Measurements from ENCODE around the gene LASP1NB.

DNA sequence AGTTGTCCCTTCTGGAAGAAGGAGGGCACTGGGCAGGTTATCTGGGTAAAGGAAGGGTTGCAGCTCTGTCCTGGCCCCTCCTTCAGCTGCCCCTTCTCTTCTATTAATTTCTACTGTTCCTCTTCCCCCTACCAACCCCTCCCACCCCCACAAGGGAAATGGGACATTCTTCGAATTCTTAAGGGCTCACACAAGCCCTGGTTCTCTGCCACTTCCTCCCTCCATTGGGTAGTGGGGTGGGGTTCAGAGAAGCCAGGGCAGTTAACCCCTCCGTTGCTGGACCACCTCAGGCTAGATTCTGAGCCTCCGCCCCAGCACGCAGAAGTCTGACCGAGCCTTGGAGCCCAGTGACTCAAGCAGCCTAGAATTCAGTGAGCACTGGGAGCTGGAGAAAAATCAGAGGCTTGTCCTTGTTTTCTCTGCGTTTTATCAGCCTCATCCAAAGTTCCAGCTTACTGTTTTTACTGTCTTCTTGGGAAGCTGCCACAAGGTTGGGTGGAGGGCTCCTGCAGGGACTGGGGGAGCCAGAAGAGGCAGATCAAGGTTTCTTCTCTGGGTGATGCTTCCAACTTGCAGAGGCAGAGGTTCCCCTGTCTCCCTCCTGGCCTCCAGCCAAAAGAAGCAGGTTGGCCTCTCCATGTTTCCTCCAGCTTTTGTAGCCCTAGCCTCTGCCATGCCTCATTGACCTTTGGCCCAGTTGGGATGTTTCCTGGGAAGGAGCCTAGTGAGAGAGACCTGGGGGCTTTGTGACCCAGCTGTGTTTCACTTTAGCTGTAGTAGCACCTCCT lies 45.3 kb upstream of the LASP1NB start:
- TF ChIP-seq, protein P1, sequence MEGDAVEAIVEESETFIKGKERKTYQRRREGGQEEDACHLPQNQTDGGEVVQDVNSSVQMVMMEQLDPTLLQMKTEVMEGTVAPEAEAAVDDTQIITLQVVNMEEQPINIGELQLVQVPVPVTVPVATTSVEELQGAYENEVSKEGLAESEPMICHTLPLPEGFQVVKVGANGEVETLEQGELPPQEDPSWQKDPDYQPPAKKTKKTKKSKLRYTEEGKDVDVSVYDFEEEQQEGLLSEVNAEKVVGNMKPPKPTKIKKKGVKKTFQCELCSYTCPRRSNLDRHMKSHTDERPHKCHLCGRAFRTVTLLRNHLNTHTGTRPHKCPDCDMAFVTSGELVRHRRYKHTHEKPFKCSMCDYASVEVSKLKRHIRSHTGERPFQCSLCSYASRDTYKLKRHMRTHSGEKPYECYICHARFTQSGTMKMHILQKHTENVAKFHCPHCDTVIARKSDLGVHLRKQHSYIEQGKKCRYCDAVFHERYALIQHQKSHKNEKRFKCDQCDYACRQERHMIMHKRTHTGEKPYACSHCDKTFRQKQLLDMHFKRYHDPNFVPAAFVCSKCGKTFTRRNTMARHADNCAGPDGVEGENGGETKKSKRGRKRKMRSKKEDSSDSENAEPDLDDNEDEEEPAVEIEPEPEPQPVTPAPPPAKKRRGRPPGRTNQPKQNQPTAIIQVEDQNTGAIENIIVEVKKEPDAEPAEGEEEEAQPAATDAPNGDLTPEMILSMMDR (conservative IDR thresholded peaks at IDR 0.05) = no peak
- TF ChIP-seq EZH2 (IDR thresholded peaks at IDR 0.05; ENCODE audit: low read depth) = no peak

Measured in PC-9 (cell line).